ENCODE measurements around the gene IGF2R. TPM values are rescaled to one million over a fixed set of nuclear protein-coding genes. Genes with fewer than 3 reads are reported as not detected.
A peak's percentile ranks its signal among the peaks of the same experiment; 100 is the strongest.

IGF2R gene
- total and polyA plus RNA-seq, 2 of the 13 experiments (the other 11 are each of a cell fraction or from before 2014, with no cell fraction given), result 38.3 to 70.0 TPM

GRCh38 chr6:159969921-159970320 is 1.0 kb downstream of the IGF2R start (continued):
- no peak for TF ChIP-seq MXD1 (CRISPR knock-in tag; IDR thresholded peaks at IDR 0.05)
- peak; percentile 80 for TF ChIP-seq POLR2AphosphoS5 (IDR thresholded peaks at IDR 0.05; ENCODE audit: low read depth, low read length)
- TF ChIP-seq ZNF703 (CRISPR knock-in tag; IDR thresholded peaks at IDR 0.05; ENCODE audit: borderline replicate concordance), result no peak
- TF ChIP-seq, protein P1, sequence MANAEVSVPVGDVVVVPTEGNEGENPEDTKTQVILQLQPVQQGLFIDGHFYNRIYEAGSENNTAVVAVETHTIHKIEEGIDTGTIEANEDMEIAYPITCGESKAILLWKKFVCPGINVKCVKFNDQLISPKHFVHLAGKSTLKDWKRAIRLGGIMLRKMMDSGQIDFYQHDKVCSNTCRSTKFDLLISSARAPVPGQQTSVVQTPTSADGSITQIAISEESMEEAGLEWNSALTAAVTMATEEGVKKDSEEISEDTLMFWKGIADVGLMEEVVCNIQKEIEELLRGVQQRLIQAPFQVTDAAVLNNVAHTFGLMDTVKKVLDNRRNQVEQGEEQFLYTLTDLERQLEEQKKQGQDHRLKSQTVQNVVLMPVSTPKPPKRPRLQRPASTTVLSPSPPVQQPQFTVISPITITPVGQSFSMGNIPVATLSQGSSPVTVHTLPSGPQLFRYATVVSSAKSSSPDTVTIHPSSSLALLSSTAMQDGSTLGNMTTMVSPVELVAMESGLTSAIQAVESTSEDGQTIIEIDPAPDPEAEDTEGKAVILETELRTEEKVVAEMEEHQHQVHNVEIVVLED (CRISPR knock-in tag; IDR thresholded peaks at IDR 0.05; ENCODE audit: borderline replicate concordance), result no peak
- TF ChIP-seq LCORL (IDR thresholded peaks at IDR 0.05), result 0 out of 2 replicates have a peak, but pooled peaks have one; percentile 60
- no peak; the same call in 1 of the 2 replicates for TF ChIP-seq LCORL (CRISPR knock-in tag; IDR thresholded peaks at IDR 0.05)
- TF ChIP-seq NCOA2 (CRISPR knock-in tag; IDR thresholded peaks at IDR 0.05), result peak; percentile 37
- no peak for TF ChIP-seq NR2F1 (CRISPR knock-in tag; IDR thresholded peaks at IDR 0.05)
- TF ChIP-seq WIZ (CRISPR knock-in tag; IDR thresholded peaks at IDR 0.05), result no peak
- TF ChIP-seq TFE3 (CRISPR knock-in tag; IDR thresholded peaks at IDR 0.05), result peak; percentile 70; the same call in 1 of the 2 replicates
- peak; percentile 69 for TF ChIP-seq POLR2G (IDR thresholded peaks at IDR 0.05; ENCODE audit: low read depth, low read length)
- peak; percentile 64 for TF ChIP-seq ELF1 (CRISPR knock-in tag; IDR thresholded peaks at IDR 0.05)
- peak; percentile 96; the same call in 1 of the 2 replicates for TF ChIP-seq ATM (IDR thresholded peaks at IDR 0.05; ENCODE audit: borderline replicate concordance)
- no peak for TF ChIP-seq MEIS1 (CRISPR knock-in tag; IDR thresholded peaks at IDR 0.05; ENCODE audit: borderline replicate concordance)
- no peak for TF ChIP-seq ZNF772 (CRISPR knock-in tag; IDR thresholded peaks at IDR 0.05)
- peak; percentile 18; the same call in 1 of the 2 replicates for TF ChIP-seq BCL6 (CRISPR knock-in tag; IDR thresholded peaks at IDR 0.05)
- TF ChIP-seq HNRNPLL (IDR thresholded peaks at IDR 0.05; ENCODE audit: low read depth, low read length, poor library complexity, severe bottlenecking), result no peak
- TF ChIP-seq, protein P2, sequence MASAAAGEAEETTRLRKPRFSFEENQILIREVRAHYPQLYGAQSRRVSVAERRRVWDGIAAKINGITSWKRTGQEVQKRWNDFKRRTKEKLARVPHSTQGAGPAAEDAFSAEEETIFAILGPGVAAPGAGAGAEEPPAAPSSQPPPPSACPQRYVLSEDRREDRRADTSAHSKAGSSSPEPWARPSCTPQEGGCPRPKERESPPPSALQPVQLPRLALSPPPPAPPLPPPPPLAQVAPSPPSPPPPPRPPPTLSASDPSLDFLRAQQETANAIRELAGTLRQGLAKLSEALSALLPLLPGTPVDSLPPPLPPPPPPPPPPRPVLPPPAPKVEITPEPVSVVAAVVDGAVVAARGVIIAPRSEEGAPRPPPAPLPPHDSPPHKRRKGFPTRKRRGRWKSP (CRISPR knock-in tag; IDR thresholded peaks at IDR 0.05), result 0 out of 2 replicates have a peak, but pooled peaks have one; percentile 39
- TF ChIP-seq SAP130 (CRISPR knock-in tag; IDR thresholded peaks at IDR 0.05; ENCODE audit: low read depth), result peak; percentile 87
- peak; percentile 56; the same call in 1 of the 2 replicates for TF ChIP-seq ZNF264 (CRISPR knock-in tag; IDR thresholded peaks at IDR 0.05)
- TF ChIP-seq FOXK1 (CRISPR knock-in tag; IDR thresholded peaks at IDR 0.05; ENCODE audit: borderline replicate concordance, low read depth), result no peak
- TF ChIP-seq, protein P3, sequence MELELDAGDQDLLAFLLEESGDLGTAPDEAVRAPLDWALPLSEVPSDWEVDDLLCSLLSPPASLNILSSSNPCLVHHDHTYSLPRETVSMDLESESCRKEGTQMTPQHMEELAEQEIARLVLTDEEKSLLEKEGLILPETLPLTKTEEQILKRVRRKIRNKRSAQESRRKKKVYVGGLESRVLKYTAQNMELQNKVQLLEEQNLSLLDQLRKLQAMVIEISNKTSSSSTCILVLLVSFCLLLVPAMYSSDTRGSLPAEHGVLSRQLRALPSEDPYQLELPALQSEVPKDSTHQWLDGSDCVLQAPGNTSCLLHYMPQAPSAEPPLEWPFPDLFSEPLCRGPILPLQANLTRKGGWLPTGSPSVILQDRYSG (CRISPR knock-in tag; IDR thresholded peaks at IDR 0.05), result 0 out of 2 replicates have a peak, but pooled peaks have one; percentile 46
- TF ChIP-seq ZBTB39 (CRISPR knock-in tag; IDR thresholded peaks at IDR 0.05), result no peak; the same call in 1 of the 2 replicates
- no peak for TF ChIP-seq ZFP90 (CRISPR knock-in tag; IDR thresholded peaks at IDR 0.05; ENCODE audit: borderline replicate concordance)

Measured in HepG2 (cell line).